ENCODE data around the gene REV3L.

DNA sequence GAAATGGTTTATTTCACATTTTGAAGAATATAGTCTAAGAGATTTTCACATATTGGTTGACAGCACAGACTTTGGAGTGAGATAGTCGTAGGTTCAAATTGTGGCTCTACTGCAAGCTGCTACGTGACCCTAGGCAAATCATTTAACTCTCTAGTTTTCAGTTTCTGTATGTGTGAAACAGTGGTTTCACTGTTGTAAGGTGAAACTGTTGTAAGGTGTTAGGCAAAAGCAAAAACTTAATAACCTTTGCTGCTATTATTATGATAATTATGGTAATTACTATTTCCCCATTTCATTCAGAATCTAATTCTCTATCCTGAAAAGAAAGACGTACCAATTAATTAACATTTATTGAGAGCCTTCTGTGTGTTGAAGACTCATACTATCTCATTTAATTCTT, 144.2 kb downstream of the REV3L start:
- TF ChIP-seq GATA3 (IDR thresholded peaks at IDR 0.05; ENCODE audit: borderline replicate concordance) (no peak), POLR2A (IDR thresholded peaks at IDR 0.05; ENCODE audit: low read length) (no peak), EHF (CRISPR knock-in tag; IDR thresholded peaks at IDR 0.05) (no peak), RFX5 (IDR thresholded peaks at IDR 0.05) (no peak)

Measured in A549 (cell line).